Measurements from ENCODE around the gene SEMA4G.

SEMA4G gene

GRCh38 chr10:100988166-100988565 lies 18.9 kb downstream of the SEMA4G start:
- DNase-seq: no peak

- DNase-seq: no peak
Measured at GRCh38 chr10:100989088-100989487, 19.8 kb downstream of the SEMA4G start.

GRCh38 chr10:100993986-100994708 lies 24.8 kb downstream of the SEMA4G start:
- no peak for DNase-seq

DNA sequence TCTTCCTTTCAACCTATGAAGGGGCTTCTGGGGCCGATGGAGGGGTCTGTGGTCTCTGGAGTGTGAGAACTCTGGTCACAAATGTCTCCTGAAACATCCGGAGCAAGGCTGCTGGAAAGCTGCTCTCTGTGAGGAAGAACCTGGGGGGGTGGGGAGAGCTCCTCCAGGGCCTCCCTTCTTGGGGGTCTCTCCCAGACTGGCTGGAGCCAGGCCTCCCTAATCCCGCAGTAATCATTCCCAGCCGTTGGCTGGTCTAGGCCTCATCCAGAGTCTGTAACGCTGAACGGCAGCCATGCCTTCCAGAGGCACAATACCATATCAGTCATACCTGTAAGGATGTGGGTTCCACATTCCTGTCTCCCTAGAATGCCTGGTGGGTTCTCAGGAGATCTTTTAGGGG lies 25.9 kb downstream of the SEMA4G start:
- no peak for DNase-seq

DNA sequence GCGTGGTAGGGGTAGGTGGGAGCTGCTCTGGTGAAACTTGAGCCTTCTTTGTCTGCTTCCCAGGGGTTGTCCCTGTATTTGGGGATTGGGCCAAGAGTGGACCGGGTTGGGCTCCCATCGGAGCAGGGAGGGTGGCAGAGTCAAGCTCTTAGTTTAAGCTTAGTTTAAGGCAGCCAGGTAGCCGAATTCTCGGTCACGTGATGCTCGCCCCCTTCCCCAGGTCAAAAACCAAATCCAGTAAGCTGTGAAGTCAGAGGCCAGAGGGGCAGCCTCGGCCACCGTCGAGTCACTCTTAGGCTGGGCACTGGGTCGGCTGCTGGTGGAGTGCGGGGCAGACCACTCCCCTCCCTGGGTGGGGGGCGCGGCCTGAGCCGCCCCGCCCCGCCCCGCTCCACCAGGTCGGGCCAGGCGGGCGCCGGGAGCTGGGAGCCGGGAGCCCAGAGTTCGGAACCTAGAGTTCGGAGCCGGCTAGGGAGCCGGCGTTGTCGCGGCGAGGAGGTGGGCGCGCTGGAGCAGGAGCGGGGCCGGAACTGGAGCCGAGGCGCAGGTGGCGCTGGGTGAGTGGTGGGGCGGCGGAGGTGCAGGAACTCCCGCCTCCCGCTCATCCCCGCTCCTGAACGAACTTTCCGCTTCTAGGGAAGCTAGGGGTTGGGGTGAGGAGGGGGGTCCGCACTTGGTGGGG lies 27.5 kb downstream of the SEMA4G start:
- DNase-seq: peak; percentile 60

- no peak for DNase-seq
Measured at GRCh38 chr10:100997360-100998182, 28.3 kb downstream of the SEMA4G start.

- peak; percentile 92 for DNase-seq
Measured at GRCh38 chr10:100998183-100998990, 29.1 kb downstream of the SEMA4G start.

DNA sequence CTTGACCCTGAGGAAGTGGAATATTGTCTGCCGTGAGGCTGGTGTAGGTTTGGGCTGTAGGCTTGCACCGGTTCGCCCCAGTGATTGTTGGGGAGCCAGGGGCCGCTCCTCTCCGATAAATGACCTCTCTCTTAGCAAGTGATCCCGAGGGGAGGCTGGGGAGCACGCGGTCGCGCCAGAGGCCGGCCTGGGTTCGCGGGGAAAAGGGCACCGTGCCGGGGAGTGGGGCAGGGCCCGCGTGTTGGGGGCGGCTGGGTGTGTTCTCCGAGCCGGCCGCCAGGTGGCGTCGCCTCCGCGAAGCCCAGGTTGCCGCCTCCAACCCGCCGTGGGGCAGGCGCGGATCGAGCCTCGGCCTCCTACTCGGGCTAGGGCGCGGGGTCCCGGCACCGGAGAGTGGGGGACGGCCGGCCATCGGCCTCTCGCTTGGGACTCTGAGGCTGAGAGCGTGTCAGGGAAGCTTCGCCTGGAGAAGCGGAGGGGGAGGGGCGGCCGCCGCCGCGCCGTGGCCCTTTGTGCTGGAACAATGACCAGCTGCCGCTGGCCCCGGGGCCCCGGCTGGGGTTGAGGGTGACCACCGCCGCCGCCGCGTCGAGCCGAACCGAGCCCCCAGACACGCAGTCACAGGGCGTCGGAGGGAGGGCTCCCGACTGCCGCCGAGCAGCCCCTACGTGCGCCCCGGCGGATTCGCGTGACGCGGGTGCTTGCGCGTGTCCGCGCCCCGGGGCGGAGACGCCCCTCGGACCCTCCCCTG lies 29.9 kb downstream of the SEMA4G start:
- peak; percentile 90 for DNase-seq

- DNase-seq: no peak
Measured at GRCh38 chr10:100999742-101000126, 30.4 kb downstream of the SEMA4G start, which contains the start of gene LZTS2. Gene LZTS2 (plus strand): TSS chr10:100999808. CDS start chr10:101002539, 2,731 bp downstream.

- DNase-seq: peak; percentile 68
Measured at GRCh38 chr10:101000127-101000914, 31.0 kb downstream of the SEMA4G start.

DNA sequence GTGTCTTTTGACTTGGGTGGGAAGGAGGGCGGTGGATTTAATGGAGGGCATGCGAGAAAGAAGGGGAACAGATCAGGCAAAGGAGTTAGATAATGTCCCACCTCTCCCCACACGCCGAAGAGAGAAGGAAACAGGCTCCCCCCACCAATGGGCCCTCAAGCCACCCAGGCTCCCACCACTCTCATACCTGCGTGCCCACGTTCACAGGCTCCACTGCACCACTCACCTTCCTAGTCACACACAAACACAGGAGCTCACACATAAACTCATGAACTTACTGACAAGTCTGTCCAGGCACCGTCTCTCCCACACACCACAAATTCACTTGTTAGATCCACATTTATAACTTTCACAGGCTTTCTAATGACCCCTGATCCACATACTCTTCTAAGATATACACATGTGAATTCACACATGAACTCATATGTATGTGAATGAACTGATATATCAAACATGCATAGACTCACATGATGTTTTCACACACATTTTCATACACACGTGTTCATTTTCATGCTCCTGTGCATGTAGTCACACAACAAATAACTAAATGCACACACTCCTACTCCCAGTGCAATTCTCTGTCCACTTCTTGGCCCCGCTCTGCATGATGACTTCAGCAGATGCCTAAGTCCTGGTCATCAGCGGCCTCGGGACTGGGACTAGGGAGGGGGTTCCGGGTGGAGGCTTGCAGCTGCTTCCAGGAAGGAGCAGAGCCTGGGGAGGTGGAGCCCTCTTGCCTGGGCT lies 31.8 kb downstream of the SEMA4G start:
- DNase-seq: peak; percentile 83

- DNase-seq: no peak
Measured at GRCh38 chr10:101001659-101002035, 32.3 kb downstream of the SEMA4G start.

DNA sequence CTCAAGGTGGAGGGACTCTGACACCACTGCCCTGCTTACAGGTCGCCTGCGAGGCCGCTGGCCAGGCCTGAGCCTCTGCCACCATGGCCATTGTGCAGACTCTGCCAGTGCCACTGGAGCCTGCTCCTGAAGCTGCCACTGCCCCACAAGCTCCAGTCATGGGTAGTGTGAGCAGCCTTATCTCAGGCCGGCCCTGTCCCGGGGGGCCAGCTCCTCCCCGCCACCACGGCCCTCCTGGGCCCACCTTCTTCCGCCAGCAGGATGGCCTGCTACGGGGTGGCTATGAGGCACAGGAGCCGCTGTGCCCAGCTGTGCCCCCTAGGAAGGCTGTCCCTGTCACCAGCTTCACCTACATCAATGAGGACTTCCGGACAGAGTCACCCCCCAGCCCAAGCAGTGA lies 33.2 kb downstream of the SEMA4G start:
- no peak for DNase-seq

DNA sequence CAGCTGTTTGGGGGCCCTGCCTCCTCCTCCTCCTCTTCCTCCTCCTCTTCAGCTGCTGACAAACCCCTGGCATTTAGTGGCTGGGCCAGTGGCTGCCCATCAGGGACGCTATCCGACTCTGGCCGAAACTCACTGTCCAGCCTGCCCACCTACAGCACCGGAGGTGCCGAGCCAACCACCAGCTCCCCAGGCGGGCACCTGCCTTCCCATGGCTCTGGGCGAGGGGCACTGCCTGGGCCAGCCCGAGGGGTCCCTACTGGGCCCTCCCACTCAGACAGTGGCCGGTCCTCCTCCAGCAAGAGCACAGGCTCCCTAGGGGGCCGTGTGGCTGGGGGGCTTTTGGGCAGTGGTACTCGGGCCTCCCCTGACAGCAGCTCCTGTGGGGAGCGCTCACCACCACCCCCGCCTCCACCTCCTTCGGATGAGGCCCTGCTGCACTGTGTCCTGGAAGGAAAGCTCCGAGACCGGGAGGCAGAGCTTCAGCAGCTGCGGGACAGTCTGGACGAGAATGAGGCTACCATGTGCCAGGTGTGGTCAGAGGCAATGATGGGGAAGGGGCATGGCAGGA lies 34.4 kb downstream of the SEMA4G start:
- no peak for DNase-seq

GRCh38 chr10:101005361-101005760 lies 36.1 kb downstream of the SEMA4G start:
- DNase-seq: no peak

DNA sequence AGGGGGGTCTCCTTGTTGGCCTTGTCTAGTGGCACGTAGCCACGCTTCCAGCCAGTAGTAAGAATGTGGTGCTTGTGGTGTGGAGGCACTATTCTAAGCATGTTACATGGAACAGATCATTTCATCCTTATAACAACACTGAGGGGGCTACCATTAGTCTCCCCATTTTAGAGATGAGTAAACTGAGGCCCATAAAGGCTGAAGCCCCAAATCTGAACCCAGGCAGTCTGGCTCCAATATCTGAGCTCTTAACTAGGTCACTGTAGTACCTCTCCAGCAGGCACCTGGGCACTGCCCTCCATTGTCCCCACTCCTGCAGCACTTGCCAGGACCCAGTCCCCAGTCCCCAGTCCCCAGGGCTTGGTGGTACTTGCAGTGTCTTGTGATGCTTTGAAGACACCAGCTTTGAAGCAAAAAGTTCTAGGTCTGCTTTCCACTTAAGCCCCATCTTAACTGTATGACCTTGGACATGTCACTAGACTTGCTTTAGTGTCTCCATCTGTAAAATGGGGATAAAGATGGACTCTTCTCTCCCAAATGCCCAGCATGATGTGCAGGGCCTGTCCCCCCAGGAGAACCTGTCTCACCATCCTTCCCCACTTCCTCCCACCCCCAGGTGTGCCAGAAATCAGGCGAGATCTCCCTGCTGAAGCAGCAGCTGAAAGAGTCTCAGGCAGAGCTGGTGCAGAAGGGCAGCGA lies 36.7 kb downstream of the SEMA4G start:
- DNase-seq: no peak

- peak; percentile 80 for DNase-seq
Measured at GRCh38 chr10:101006593-101007098, 37.3 kb downstream of the SEMA4G start.

GRCh38 chr10:101007099-101007711 lies 37.9 kb downstream of the SEMA4G start:
- no peak for DNase-seq

Measured in right forelimb (tissue), 1 donor.